ENCODE data around the gene E4F1. TPM values are rescaled to one million over a fixed set of nuclear protein-coding genes. Genes with fewer than 3 reads are reported as not detected.
A peak's percentile ranks its signal among the peaks of the same experiment; 100 is the strongest.

Gene E4F1
- total and polyA plus RNA-seq, 2 donors (not counting 1 experiment from before 2014, with no cell fraction given) = 41.8 to 70.9 TPM

- Histone ChIP-seq H3K9ac (ENCODE audit: low read length) (no peak overlapping the region), H3K79me2 (ENCODE audit: control insufficient read depth, insufficient read depth, low read length) (no peaks in the 10 kb centered on the region), H2AFZ (ENCODE audit: insufficient read depth, low read depth, low read length, poor library complexity, severe bottlenecking) (no peak overlapping the region), H3K4me3 (ENCODE audit: control extremely low read depth in 1 of 5, extremely low read depth in 1 of 5, insufficient read depth in 1 of 5, low read depth in 2 of 5, low read length in 4 of 5) (no peak overlapping the region), H3K36me3 (replicated peaks in 1 of 2; ENCODE audit: control extremely low read depth in 1 of 2, control insufficient read depth in 1 of 2, extremely low read depth in 1 of 2, insufficient read depth in 2 of 2, low read length in 1 of 2) (peaks cover 0 to 28% of the 10 kb centered on the region in 2 experiments), H3K4me2 (replicated peaks; ENCODE audit: low read depth, low read length, poor library complexity, severe bottlenecking) (no peak overlapping the region), H4K20me1 (ENCODE audit: control insufficient read depth, insufficient read depth, low read length, poor library complexity, severe bottlenecking) (no peaks in the 10 kb centered on the region), H3K27ac (ENCODE audit: low read length in 2 of 2) (no peak overlapping the region), H3K27me3 (replicated peaks in 1 of 4; ENCODE audit: control extremely low read depth in 1 of 4, control insufficient read depth in 3 of 4, insufficient read depth in 4 of 4, low read length in 3 of 4) (no peaks in the 10 kb centered on the region), H3K4me1 (ENCODE audit: control insufficient read depth in 2 of 2, insufficient read depth in 2 of 2, low read length in 2 of 2) (no peaks in the 10 kb centered on the region), H3K9me3 (ENCODE audit: control extremely low read depth in 1 of 3, control insufficient read depth in 2 of 3, insufficient read depth in 1 of 3, low read length in 2 of 3) (no peaks in the 10 kb centered on the region)
- 98% methylated on average over 15 of the region's 20 CpGs for WGBS (ENCODE audit: insufficient coverage)
- Mint-ChIP-seq H3K9me3 (ENCODE audit: insufficient read depth) (no peaks in the 10 kb centered on the region), H3K4me1 (no peaks in the 10 kb centered on the region), H3K27ac (no peak overlapping the region), H3K27me3 (no peaks in the 10 kb centered on the region), H3K4me3 (no peak overlapping the region)
- no peak for TF ChIP-seq EZH2 (IDR thresholded peaks at IDR 0.05; ENCODE audit: borderline replicate concordance, insufficient read depth, low read depth, low read length, poor library complexity, severe bottlenecking)
- TF ChIP-seq CTCF (IDR thresholded peaks at IDR 0.05) = no peak
- no peak for ATAC-seq (ENCODE audit: low read depth)
- POLR2A ChIA-PET = no interaction called here
- CTCF ChIA-PET = interaction anchor here (0.5 kb wide), 1 partner anchor 44 kb away, joined by 3 read pairs; no protein-coding TSS in a partner anchor
- intact Hi-C loops (cut with micrococcal nuclease) = no loop called here
- DNase-seq = no peak
These were observed 45.8 kb upstream of the E4F1 start for GRCh38 chr16:2177561-2177960.

- H3K9me3 Mint-ChIP-seq (ENCODE audit: insufficient read depth) = no peaks in the 10 kb centered on the region
- no peaks in the 10 kb centered on the region for H4K20me1 ChIP-seq (ENCODE audit: control insufficient read depth, insufficient read depth, low read length, poor library complexity, severe bottlenecking)
- H3K4me3 Mint-ChIP-seq = no peak overlapping the region
- ATAC-seq (ENCODE audit: low read depth) = peak; percentile 46
- H3K27me3 ChIP-seq (replicated peaks in 1 of 4; ENCODE audit: control extremely low read depth in 1 of 4, control insufficient read depth in 3 of 4, insufficient read depth in 4 of 4, low read length in 3 of 4) = no peaks in the 10 kb centered on the region
- no peaks in the 10 kb centered on the region for H3K79me2 ChIP-seq (ENCODE audit: control insufficient read depth, insufficient read depth, low read length)
- no peak overlapping the region for H2AFZ ChIP-seq (ENCODE audit: insufficient read depth, low read depth, low read length, poor library complexity, severe bottlenecking)
- no peak for DNase-seq
- no peak overlapping the region for H3K27ac Mint-ChIP-seq
- no peak overlapping the region for H3K4me3 ChIP-seq (ENCODE audit: control extremely low read depth in 1 of 5, extremely low read depth in 1 of 5, insufficient read depth in 1 of 5, low read depth in 2 of 5, low read length in 4 of 5)
- no peak overlapping the region for H3K27ac ChIP-seq (ENCODE audit: low read length in 2 of 2)
- H3K4me1 Mint-ChIP-seq = peaks cover 1% of the 10 kb centered on the region
- POLR2A ChIA-PET = no interaction called here
- H3K9me3 ChIP-seq (ENCODE audit: control extremely low read depth in 1 of 3, control insufficient read depth in 2 of 3, insufficient read depth in 1 of 3, low read length in 2 of 3) = no peaks in the 10 kb centered on the region
- H3K4me1 ChIP-seq (ENCODE audit: control insufficient read depth in 2 of 2, insufficient read depth in 2 of 2, low read length in 2 of 2) = no peaks in the 10 kb centered on the region
- H3K27me3 Mint-ChIP-seq = no peaks in the 10 kb centered on the region
- CTCF ChIA-PET = no interaction called here
- TF ChIP-seq EZH2 (IDR thresholded peaks at IDR 0.05; ENCODE audit: borderline replicate concordance, insufficient read depth, low read depth, low read length, poor library complexity, severe bottlenecking) = no peak
- TF ChIP-seq CTCF (IDR thresholded peaks at IDR 0.05) = no peak
- H3K9ac ChIP-seq (ENCODE audit: low read length) = no peak overlapping the region
- WGBS (ENCODE audit: insufficient coverage) = 47% methylated on average over 106 of the region's 106 CpGs
- H3K4me2 ChIP-seq (replicated peaks; ENCODE audit: low read depth, low read length, poor library complexity, severe bottlenecking) = no peak overlapping the region
- intact Hi-C loops (cut with micrococcal nuclease) = no loop called here
- H3K36me3 ChIP-seq (replicated peaks in 1 of 2; ENCODE audit: control extremely low read depth in 1 of 2, control insufficient read depth in 1 of 2, extremely low read depth in 1 of 2, insufficient read depth in 2 of 2, low read length in 1 of 2) = peaks cover 0 to 22% of the 10 kb centered on the region in 2 experiments
These were observed 44.9 kb upstream of the E4F1 start for GRCh38 chr16:2178321-2179106.

Data from B cell (primary cell).